Measurements from ENCODE around the gene RABGEF1.

GRCh38 chr7:66766041-66766440 lies 25.5 kb downstream of the RABGEF1 start:
- TF ChIP-seq RARB (CRISPR knock-in tag; IDR thresholded peaks at IDR 0.05) (no peak), CSDC2 (CRISPR knock-in tag; IDR thresholded peaks at IDR 0.05) (no peak), ZFP30 (CRISPR knock-in tag; IDR thresholded peaks at IDR 0.05) (no peak), ZFP3 (CRISPR knock-in tag; IDR thresholded peaks at IDR 0.05) (no peak), ARNTL (CRISPR knock-in tag; IDR thresholded peaks at IDR 0.05; ENCODE audit: borderline replicate concordance, low read depth) (no peak), ISL1 (CRISPR knock-in tag; IDR thresholded peaks at IDR 0.05) (no peak), ZNF565 (CRISPR knock-in tag; conservative IDR thresholded peaks at IDR 0.05; ENCODE audit: low read depth) (no peak), PATZ1 (CRISPR knock-in tag; IDR thresholded peaks at IDR 0.05; ENCODE audit: borderline replicate concordance) (no peak), CREB5 (CRISPR knock-in tag; IDR thresholded peaks at IDR 0.05; ENCODE audit: low read depth) (no peak), OSR1 (CRISPR knock-in tag; IDR thresholded peaks at IDR 0.05) (no peak), TSHZ2 (CRISPR knock-in tag; IDR thresholded peaks at IDR 0.05) (no peak), ZNF8 (CRISPR knock-in tag; IDR thresholded peaks at IDR 0.05) (no peak), ESRRG (CRISPR knock-in tag; IDR thresholded peaks at IDR 0.05) (no peak)
